CD4-positive, alpha-beta T cell treated with Interferon alpha-2 for 1 hour (primary cell): ENCODE measurements around the gene MEF2A.

Source experiments
- DNase-seq, 2 donors: peaks; one replicate each; pipeline ENCODE4 v3.0.0-alpha.2; 2020 to 2022

MEF2A gene

DNA sequence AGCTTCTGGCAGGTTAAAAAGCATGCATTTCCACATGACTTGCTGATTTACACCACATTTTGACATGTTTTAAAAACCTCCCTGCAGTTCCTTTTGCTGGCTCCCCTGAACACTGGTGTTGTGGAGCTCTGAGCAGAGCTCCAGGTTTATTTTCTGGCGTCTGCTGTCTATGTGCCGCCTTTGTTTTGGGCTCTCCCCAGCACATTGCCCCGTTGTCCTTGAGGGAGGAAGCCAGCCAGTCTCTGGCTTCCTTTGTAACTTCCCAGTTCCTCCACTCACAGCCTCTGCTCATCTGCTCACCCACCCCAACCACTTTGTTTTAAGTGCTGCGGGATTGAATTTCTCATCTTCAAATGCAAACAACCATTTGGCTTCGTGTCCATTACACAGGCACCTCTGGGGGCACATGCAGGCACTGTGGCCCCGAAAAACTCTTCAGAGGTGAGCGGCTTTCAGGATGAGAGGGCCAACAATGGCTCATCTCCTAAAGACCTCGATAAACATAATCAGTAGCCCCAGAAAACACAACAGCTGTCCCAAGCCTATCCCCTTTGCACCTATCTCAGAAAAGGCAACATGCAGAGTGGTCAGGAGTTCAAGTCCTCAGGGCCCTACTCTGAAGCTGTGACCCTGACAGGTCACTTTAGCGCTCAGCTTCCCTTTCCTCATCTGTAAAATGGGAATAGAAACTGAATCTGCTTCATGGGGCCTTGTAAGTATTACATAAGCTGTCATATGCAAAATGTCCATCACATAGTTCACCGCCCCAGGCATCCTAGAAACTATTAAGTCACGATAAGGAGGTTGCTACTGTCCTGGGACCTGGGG, 1.3 kb upstream of the MEF2A start:
- DNase-seq = peak; percentile 43 to 44

DNA sequence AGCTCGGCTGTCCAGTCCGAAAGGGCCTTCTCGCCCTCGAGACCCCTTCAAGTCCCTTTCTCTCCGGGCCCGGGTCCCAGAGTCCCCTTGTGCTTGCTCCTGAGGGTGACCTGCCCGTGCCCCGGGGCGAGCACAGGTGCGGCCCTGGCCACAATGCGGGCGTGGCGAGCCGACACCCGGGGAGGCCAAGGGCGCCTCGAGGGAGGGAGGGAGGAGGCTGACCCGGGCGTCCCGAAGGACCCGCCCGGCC, 810 bp upstream of the MEF2A start:
- DNase-seq = no peak

DNA sequence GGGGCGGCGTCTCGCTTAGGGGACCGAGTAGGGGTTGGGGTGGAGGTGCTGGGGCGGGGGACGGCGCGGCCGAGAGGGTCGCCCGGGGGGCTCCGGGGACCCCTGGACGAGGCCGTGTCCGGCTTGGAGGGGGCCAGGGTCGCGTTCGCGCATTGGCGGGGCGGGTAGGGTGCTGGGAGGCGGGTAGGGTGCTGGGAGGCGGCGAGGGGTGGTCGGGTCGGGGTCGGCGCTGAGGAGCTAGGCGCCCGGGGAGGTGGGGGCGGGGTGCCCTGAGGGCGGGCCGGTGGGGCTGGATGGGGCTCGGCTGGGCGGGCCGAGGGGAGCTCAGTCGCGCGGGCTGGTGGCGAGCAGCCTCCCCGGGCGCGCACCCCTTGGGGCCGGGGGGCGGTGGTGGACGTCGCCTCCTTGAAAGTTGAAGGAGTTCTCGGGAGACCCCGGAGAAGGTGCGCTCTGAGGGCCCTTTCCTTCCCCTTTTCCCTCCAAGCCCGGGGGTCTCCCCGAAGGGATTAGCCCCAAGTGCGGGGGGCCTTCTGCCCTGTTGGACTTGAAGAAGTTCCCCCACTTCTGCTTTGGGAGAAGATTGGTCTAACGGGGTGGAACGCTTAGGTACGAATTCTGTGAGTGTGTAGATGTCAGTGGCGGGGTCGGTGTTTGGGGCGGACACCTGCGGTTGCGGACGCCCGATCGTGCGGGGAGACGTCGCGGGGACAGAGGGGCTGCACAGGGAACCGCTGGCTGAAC, 543 bp downstream of the MEF2A start:
- DNase-seq = peak; percentile 9 to 28

DNA sequence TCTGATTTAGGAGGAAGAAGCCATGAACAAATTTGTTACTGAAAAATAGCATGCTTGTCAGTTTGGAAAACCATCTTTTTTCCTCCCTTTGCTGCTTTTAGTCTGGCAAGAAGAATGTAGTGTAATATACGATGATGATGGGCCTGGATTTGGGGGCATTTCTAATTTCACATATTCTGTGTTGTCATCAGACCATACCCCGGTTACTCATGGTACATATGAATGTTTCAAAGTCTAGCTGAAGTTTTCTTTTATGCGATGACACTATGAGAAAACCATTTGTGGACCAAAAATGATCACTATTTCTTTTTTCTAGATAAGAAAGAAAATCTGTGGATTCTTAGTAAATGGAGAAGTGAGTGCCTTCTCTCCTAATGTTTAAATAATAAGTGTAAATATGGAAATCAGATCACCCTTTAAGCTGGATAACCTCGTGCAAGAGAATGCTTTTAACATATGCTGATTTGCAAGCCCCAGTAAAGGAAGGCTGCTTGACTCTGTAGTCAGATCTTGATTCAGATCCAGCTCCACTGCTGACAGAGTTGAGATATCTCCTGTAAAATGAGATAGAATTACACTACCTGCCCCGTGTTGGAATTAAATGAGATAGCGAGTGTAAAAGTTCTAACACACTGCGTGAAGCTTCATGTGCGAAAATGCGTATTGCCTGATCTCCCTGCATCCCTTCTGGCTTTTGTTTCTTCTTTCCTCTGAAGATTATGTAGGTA, 3.0 kb downstream of the MEF2A start:
- no peak for DNase-seq

DNA sequence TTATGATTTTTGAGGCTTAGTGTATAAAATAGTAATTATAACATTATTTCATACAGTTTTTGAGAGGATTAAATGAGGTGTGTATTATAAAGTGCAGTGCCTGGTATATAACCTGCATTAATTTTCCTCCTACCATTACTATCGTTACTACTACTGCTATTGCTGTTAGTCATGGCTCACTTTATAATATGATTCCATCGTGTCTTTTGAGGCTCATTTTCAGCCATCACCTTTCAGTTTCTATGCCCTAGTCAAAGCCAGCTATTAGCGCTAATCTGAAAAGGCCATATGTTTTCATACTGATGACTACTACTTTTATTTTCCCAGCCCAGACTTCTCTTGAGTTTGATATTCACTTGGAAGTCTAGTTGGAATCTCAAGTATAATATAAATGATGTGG, 5.5 kb downstream of the MEF2A start:
- DNase-seq = no peak

DNA sequence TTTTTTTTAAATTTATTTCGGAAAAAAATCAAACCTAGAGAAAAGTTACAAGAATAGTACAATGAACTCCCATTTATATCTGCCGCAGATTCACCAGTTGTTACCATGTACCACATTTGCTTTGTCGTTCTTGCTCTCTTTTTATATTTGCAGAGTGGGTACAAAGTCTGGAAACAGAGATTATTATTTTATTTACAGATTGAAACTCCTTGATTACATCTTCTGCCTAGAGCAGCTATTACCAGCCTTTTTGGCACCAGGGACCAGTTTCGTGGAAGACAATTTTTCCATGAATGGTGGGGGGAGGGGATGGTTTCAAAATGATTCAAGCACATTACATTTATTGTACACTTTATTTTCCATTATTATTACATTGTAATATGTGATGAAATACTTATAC, 8.3 kb downstream of the MEF2A start:
- DNase-seq = no peak

DNA sequence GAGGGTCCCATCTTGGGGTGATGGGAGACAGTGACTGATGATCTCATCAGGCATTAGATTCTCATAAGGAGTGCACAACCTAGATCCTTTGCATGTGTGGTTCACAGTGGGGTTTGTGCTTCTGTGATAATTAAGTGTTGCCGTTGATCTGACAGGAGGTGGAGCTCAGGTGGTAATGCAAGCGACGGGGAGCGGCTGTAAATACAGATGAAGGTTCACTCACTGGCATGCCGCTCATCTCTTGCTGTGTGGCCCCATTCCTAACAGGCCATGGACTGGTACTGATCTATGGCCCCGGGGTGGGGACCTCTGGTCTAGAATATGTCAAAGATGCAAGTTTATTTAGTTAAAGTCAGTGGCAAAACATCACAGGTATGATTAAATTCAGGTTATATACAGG, 8.7 kb downstream of the MEF2A start:
- DNase-seq = no peak

DNA sequence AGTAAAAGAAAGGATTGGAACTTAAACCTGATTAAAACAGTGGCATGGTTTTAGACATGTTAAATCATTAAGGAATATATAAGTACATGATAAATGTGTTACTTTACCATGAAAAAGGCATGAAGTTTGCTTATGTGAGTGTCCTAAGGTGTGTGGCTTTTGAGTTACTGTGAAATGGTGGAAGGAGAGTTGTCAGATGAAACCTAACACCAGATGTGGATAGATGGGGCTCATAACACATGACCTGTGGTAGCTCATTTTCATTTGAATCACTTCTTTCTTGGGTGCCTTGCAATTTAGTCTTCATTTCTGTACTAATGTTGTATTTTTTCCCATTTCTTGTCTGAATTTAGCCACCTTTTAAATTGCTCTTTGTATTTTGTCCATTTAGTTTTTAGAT, 13.0 kb downstream of the MEF2A start:
- no peak for DNase-seq

DNA sequence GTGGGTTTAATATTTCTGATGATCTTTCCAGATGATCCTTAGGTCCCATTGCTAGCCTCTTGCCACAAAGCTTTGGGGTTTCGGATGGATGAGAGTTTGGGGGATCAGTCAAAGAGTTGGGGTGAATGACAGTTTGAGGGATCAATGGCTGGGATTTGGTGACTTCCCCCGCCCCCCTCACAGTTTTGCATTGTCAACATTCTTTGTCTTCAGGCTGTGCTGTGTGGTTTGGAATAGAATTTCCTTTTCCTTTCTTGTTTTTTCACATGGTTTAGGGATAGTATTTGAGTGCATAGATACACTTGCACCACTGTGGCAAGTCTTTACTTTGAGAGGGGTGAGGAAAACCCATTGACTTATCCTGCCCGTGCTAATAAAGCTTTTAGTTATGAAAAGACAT, 14.3 kb downstream of the MEF2A start:
- DNase-seq = no peak

DNA sequence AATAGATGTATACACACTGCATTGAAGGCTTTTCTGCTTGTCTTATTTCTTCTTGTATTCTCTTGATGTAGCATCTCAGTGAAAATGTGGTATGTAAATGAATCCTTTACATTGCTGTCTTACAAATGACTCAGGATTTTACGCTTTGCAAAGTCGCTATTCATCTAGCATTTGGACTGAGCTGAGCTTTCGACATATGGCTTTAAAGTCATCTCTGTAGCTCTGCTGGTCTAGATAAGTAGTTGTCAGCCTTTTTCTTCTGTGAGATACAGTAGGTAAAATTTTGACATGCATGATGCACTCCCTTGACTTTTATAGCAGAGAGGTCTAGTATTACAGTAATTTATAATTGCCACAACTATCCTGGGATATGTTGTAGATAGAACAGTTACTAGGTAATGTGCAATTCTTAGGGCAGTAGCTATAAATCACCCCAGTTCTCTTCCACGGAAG, 16.8 kb downstream of the MEF2A start:
- DNase-seq = no peak

DNA sequence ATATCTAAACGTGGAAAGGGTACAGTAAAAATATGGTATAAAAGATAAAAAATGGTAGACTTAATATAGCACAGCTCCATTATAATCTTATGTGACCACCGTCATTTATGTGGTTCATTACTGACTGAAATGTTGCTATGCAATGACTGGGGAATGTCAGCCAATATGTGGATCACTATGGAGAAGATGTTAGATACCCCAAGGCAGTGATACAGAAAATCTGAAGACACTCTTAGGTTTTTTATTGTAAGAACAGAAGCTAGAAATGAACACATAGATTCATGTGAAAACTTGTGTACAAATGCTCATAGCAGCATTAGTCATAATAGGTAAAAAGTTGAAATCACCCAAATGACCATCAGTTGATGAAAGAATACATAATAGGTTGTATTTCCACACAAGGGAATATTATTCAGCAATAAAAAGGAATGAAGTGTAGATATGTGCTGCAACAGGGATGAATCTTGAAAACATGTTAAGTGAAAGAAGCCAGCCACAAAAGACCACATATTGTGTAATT, 18.4 kb downstream of the MEF2A start:
- DNase-seq = no peak

DNA sequence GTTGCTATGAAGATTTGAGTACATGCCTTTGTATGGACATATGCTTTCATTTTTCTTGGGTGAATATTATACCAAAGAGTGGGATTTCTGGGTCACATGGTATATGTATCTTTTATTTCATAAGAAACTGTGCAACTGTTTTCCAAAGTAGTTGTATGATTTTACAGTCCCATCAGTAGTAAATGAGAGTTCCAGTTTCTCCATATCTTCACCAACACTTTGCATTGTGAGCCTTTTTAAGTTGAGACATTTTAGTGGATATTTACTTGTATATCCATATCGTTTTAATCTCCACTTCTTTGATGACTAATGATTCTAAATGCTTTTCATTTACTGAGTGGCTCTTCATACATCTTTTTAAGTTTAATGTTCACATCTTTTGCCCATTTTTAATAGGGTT, 20.3 kb downstream of the MEF2A start:
- no peak for DNase-seq

DNA sequence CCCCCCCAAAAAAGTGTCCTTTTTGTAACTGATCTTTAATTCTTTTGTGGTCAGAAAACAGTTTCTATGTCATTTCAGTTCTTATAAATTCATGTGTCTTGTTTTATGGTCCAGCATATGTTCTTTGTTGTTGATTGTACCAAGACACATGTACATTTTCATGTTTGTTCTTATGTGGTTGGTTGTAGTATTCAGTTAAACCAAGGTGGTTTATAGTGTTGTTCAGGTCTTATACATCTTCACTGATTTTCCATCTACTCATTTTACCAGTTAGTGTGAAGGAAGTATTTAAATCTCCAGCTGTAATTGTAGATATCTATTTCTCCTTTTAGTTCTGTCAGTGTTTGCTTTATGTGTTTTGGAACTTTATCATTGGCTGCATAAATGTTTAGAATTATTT, 24.0 kb downstream of the MEF2A start:
- DNase-seq = no peak

DNA sequence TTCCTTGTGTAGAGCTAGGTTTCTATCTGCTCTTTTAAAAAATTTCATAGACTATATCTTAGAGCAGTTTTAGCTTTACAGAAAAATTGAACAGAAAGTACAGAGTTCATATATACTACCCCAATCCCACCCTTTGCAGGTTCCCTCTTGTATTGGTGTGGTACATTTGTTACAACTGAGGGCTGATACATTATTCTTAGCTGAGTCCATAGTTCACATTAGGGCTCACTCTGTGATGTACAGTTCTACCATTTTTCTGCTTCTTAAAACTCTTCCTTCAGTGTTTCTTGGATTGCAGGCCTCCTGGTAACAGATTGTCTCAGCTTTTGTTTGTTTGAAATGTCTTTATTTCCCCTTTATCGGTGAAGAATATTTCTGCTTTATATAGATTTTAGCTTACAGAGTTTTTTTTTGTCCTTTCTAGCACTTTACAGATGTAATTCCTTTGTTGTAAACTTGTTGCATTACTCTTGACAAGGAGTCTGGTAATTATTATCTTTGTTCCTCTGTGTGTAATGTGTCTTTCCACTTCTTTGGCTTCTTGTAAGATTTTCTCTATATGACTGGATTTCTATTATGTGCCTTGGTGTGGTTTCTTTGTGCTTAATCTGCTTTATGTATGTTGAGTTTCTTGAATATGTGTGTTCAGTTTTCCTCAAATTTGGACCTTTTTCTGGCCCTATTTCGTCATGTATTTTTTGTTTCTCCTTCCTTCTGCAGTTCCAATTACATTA, 25.3 kb downstream of the MEF2A start:
- DNase-seq = no peak

DNA sequence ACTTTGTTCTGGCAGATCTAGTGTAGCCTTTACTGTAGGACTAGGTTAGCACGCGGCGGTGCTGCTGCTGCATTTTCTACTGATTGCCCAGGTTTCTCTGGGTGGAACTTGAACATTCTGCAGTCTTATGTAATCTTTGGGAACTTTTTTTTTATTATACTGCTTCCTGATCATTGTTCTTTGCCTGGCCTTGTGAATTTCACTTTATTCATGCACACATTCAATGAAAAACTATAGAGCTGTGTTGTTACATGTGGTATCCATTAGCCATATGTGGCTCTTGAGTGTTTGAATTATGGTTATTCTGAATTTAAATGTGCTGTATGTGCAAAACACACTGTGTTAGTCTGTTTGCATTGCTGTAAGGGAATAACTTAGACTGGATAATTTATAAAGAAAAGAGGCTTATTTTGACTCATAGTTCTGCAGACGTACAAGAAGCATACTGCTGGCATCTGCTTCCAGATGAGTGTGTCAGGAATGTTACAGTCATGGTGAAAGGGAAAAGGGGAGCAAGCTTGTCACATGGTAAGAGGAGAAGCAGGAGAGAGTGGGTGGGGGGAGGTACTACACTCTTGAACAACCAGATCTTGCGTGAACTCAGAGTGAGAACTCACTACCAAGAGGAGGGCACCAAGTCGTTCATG, 26.5 kb downstream of the MEF2A start:
- no peak for DNase-seq

DNA sequence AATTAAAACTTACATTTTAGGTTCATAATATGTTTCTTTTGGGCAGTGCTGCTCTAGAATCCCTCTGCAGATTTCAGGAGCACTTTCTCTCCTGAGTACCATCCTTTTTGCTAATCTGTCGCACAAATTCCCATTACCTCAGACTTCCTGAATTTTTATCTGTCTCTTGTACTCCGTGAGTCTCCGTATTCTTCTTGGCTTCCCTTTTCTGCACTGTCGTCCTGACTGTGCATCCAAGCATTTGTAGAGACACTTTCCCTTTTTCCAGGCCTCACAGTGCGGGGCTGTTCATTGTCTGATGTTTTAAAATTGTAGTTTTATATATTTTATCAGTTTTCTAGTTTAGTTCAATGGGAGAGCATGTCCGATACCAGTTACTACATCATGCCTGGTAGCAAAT, 27.3 kb downstream of the MEF2A start:
- no peak for DNase-seq

DNA sequence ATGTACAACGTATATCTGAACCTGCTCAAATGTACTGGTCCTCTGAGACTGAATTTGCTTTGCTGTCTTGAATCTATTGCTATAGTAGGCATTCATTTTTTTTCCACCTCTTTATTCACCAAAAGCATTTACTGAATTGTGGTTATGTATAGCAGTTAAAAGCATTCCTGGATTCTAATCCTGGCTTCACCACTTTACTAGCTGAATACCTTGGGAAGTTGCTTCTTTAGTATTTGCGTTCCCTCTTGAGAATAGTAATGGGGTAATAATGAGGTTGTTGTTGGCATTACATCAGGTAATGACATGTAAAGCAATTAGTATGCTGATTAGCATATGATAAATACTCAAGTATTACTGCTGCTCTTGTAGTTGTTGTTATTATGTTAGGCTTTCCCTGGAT, 29.1 kb downstream of the MEF2A start:
- DNase-seq = no peak

DNA sequence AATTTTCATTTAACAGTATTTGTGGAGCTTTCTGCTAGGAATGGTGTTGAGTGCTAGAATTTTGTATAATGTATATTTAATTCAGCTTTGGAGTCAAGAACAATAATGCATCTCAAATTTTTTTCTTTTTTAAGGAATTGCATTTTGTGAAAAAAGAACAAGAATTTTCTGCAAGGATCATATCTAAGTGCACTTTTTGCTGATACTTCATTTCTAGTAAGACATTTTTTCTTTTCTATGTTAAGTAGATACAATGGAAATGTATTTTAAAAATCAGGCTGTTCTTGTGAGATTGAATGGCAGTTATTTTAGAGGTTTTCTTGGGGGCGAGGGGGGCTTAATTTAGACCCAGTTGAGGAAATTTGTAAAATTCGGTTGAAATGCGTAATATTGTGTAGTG, 32.5 kb downstream of the MEF2A start:
- DNase-seq = no peak

DNA sequence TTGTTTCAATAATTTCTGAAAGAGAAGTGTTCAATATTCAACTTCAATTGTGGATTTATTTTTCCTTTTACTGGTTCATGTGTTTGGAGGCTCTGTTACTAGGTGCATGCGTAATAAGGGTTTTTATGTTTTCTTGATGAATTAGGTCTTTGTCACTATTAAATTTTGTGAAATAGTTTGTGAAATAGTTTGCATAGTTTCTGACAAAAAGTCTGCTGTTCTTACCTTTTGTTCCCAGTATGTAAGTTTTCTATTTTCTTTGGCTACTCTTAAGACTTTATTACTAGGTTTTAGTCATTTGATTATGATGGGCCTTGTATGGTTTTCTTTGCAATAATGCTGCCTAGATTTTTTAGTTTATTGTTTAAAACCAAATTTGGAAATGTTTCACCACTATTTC, 38.0 kb downstream of the MEF2A start:
- DNase-seq = no peak

DNA sequence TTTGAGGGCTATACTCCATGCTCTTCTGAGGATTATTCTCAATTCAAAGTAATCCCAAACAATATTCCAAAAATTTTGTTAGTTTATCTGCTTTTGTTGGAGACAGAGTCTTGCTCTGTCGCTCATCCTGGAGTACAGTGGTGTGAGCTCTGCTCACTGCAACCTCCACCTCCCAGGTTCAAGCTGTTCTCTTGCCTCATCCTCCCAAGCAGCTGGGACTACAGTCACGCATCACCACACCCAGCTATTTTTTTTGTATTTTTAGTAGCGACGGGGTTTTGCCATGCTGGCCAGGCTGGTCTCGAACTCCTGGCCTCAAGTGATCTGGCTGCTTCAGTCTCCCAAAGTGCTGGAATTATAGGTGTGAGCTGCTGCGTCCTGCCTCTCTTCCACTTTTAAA, 39.1 kb downstream of the MEF2A start:
- DNase-seq = no peak

DNA sequence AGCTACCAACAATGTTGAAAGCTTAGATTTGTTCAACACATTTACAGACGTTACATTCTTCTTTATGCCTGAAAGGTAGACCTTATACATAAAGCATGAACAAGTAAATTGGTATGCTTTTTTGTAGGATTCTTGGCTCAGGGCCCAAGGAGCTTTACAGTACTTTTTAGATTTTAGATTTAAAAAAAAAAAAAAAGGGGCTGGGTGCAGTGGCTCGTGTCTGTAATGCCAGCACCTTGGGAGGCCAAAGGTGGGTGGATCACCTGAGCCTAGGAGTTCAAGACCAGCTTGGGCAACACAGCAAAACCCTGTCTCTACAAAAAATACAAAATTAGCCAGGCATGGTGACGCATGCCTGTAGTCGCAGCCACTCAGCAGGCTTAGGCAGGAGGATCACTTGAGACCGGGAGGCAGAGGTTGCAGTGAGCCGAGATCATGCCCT, 39.7 kb downstream of the MEF2A start:
- DNase-seq = no peak

DNA sequence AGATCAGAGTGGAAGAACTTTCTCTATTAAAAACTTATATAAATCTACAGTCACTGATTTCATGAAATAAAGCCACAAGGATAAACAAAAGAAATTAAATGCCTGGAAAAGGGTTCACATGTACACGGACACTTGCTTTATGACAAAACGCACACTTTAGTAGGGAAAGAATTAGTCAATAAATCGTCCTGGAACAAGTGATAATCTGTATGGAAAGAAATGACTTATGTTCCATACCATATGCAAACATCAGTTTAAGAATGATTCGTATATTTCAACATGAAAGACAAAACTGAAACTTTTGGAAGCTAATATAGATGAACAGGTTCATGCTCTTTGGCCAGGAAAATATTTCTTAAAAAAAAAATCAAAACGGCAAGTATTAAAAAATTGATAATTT, 40.2 kb downstream of the MEF2A start:
- DNase-seq = no peak

DNA sequence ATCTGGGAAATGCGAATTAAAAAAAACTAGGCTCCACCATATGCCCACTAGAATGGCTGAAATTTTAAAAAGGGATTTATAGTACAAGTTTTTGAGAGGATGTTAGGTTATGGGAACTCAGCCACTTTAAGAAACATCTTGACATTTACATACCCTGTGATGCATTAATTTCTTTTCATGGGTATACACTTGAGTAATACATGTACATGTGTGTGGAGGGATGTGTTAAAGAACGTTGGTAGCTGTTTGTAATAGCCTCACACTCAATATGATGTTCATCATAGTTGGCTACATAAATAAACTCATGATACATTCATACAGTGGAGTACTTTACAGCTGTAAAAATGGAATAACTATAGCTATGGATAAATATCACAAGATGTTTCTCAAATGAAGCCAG, 40.9 kb downstream of the MEF2A start:
- DNase-seq = no peak
